GM12892 (cell line): ENCODE measurements around the gene SELPLG.

ENCODE experiments used
- POLR2A ChIP-seq: IDR thresholded peaks from 2 replicates; pipeline ENCODE4 v1.6.1; 2011; ENCODE audit warnings: low read depth, low read length, control low read depth
- POLR2AphosphoS5 ChIP-seq: IDR thresholded peaks from 2 replicates; pipeline ENCODE4 v1.6.1; 2011; ENCODE audit warnings: low read depth, low read length, control low read depth
- TAF1 ChIP-seq: IDR thresholded peaks from 2 replicates; pipeline ENCODE4 v1.6.1; 2011; ENCODE audit warnings: low read depth, mild to moderate bottlenecking, control low read depth, low read length, borderline replicate concordance

- TF ChIP-seq POLR2A = no peak
- no peak for TF ChIP-seq POLR2AphosphoS5
- no peak for TF ChIP-seq TAF1
These were observed 34.4 kb upstream of the SELPLG start for GRCh38 chr12:108668063-108668462.
